GM19099 (cell line): Measurements from ENCODE around the gene TXLNG.

Experiments
- POLR2A ChIP-seq: IDR thresholded peaks from 3 replicates; pipeline ENCODE4 v1.6.1; 2011; ENCODE audit warnings: low read depth; ENCODE audit not compliant: insufficient read length; ENCODE audit errors: extremely low read depth

Gene TXLNG

DNA sequence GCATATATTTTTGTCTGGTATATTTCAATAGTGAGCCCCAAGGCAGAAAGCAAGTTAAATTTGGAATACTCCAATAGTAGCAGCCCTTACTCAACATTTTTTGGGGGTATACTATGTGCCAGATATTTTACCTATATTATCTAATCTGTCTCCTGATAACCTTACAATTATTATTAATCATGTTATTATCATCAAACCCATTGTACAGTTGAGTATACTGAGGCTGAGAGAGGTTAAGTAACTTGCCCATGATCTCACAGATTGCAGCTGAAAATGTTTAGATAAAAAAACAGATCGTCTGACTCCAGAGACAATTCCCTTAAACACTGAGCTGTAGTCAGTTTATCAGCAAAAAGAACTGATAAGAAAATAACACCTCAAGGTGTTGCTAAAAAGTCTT is 90.4 kb downstream of the TXLNG start:
- TF ChIP-seq POLR2A, result no peak

GRCh38 chrX:16882169-16882568 is 95.9 kb downstream of the TXLNG start:
- TF ChIP-seq POLR2A, result no peak

GRCh38 chrX:16882702-16883486 is 96.6 kb downstream of the TXLNG start:
- no peak for TF ChIP-seq POLR2A

GRCh38 chrX:16883487-16883804 is 97.2 kb downstream of the TXLNG start:
- no peak for TF ChIP-seq POLR2A

DNA sequence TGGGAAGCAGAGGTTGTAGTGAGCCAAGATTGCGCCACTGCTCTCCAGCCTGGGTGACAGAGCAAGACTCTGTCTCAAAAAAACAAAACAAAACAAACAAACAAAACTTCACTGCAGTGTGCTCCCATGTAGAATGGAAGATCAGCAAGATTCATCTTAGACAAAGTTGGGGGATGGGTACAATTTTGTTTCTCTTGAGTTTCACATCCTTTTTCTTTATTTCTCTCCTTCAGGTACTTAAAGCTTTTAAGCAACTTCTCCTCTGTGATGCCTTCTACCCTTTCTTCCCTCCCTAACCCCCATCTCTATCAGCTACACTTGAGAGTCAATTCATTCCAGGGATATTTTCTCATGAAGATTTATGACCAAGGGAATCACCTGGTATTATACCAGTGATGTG is 99.4 kb downstream of the TXLNG start:
- TF ChIP-seq POLR2A, result no peak

DNA sequence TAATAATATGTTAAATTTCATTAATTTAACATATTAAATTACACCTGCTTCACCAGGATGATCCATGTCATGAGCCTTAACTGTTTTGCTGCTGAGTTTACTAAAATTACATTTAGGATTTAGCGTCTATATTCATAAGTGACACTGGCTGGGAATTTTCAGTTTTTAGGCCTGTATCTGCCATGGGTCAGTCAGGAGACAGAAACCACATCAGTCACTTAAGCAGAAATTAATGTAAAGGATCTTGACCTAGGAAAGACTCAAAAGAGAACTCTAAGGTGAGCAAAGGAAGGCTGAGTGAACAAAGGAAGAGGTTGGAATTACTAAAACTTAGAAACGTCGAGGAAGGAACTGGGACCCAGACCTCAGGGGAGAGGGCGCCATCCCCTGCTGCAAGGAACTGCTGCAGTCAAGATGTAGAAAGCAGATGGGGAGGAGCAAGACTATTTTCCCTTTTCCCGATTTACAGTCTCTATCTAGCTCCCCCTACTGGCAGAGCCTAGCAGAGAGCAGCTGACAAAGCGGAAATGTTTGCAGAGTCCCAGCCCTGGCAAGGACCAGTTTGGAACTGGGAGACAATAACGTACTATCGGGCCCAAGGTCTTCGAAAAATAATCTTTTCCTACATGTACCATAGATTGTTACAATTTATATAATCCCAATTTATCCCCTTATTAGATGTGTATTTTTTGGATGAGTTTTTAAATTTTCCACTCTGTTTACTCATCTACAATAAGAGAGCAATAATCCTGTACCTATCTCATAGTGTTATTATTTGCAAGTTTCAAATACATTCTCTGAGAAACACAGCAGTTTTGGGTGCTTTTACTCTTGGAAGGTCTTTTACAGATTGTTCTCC is 106.5 kb downstream of the TXLNG start:
- no peak for TF ChIP-seq POLR2A
